ENCODE measurements around the gene ARHGAP6. TPM values are rescaled to one million over a fixed set of nuclear protein-coding genes. Genes with fewer than 3 reads are reported as not detected.

Gene ARHGAP6
- total and polyA plus RNA-seq, 2 of the 4 experiments (the other 2 are of a cell fraction), result 1.4 to 1.8 TPM

DNA sequence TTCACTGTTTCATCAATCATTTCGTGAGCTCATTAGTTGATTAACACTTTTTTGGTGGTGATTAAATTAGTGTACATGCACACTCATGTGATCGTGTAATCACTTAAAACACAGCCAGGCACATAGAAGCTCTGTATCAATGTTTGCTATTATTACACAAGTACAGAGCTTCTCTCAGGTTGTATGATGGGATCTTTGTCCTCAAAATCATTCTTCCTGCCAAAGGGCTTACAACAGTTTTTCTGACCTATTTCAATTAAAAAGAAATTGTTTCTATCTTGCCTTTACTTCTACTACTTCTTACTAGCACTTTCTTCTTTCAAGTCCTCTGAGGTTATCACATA, 227.4 kb downstream of the ARHGAP6 start:
- POLR2A ChIA-PET (ENCODE audit: unreplicated experiment), result no interaction called here
- H3K27me3 ChIP-seq (ENCODE audit: control insufficient read depth, insufficient read depth, low read length), result no peaks in the 10 kb centered on the region
- no peak overlapping the region for H3K27ac ChIP-seq (ENCODE audit: insufficient read depth, low read length)
- peak overlapping the region; percentile 24; the same call in 1 of the 3 replicates for H2BK15ac ChIP-seq (ENCODE audit: low read depth, low read length)
- no peak overlapping the region for H3K23ac ChIP-seq (ENCODE audit: low read depth, low read length)
- no peak overlapping the region for H3K4me3 ChIP-seq (ENCODE audit: insufficient read depth, low read depth, low read length)
- in situ Hi-C loops (cut with MboI; ENCODE audit: low sequenced_read_pairs), result no loop called here
- H3K4me2 ChIP-seq (ENCODE audit: low read depth, low read length), result no peak overlapping the region; the same call in 1 of the 2 replicates
- peak overlapping the region in 1 of 2 experiments; percentile 37; a peak in 2 of 4 replicates for H4K8ac ChIP-seq (ENCODE audit: low read depth in 2 of 2, low read length in 2 of 2)
- no peak overlapping the region for H2BK120ac ChIP-seq (ENCODE audit: low read depth, low read length)
- WGBS, 2 experiments (ENCODE audit: extremely low coverage in 2 of 2, insufficient read length in 1 of 2), result no CpG with 5 or more reads among the region's 2 CpGs
- no peaks in the 10 kb centered on the region for H3K9me1 ChIP-seq (ENCODE audit: insufficient read depth, low read length)
- no peaks in the 10 kb centered on the region for H4K20me1 ChIP-seq (ENCODE audit: insufficient read depth, low read length)
- intact Hi-C loops (cut with micrococcal nuclease), result no loop called here
- ATAC-seq (ENCODE audit: low read depth), result no peak
- peak overlapping the region; percentile 71; the same call in 1 of the 2 replicates for H4K5ac ChIP-seq (ENCODE audit: low read depth, low read length)
- H4K91ac ChIP-seq (ENCODE audit: insufficient read depth, low read depth, low read length), result 0 out of 2 replicates have a peak overlapping the region, but pooled peaks have one; percentile 38
- no peaks in the 10 kb centered on the region for H3K9me3 ChIP-seq (ENCODE audit: control insufficient read depth, insufficient read depth, low read length)
- TF ChIP-seq MAFK (IDR thresholded peaks at IDR 0.05; ENCODE audit: low read depth, low read length) (no peak), NFE2L2 (IDR thresholded peaks at IDR 0.05; ENCODE audit: low read depth, low read length) (no peak), RFX5 (IDR thresholded peaks at IDR 0.05; ENCODE audit: low read depth, low read length) (no peak), SMC3 (IDR thresholded peaks at IDR 0.05; ENCODE audit: low read depth, low read length) (no peak), MXI1 (IDR thresholded peaks at IDR 0.05; ENCODE audit: borderline replicate concordance, low read depth, low read length) (no peak), CHD1 (IDR thresholded peaks at IDR 0.05; ENCODE audit: low read depth, low read length) (no peak), MAZ (IDR thresholded peaks at IDR 0.05; ENCODE audit: borderline replicate concordance, low read depth, low read length) (no peak), FOS (IDR thresholded peaks at IDR 0.05; ENCODE audit: low read depth, low read length) (no peak), RCOR1 (IDR thresholded peaks at IDR 0.05; ENCODE audit: insufficient replicate concordance, low read length) (no peak), RAD21 (IDR thresholded peaks at IDR 0.05; ENCODE audit: low read length) (no peak), CEBPB (IDR thresholded peaks at IDR 0.05; ENCODE audit: low read depth, low read length) (no peak), POLR2A (IDR thresholded peaks at IDR 0.05; ENCODE audit: low read depth, low read length) (no peak), BHLHE40 (IDR thresholded peaks at IDR 0.05; ENCODE audit: low read depth, low read length) (no peak)
- TF ChIP-seq, protein P1, sequence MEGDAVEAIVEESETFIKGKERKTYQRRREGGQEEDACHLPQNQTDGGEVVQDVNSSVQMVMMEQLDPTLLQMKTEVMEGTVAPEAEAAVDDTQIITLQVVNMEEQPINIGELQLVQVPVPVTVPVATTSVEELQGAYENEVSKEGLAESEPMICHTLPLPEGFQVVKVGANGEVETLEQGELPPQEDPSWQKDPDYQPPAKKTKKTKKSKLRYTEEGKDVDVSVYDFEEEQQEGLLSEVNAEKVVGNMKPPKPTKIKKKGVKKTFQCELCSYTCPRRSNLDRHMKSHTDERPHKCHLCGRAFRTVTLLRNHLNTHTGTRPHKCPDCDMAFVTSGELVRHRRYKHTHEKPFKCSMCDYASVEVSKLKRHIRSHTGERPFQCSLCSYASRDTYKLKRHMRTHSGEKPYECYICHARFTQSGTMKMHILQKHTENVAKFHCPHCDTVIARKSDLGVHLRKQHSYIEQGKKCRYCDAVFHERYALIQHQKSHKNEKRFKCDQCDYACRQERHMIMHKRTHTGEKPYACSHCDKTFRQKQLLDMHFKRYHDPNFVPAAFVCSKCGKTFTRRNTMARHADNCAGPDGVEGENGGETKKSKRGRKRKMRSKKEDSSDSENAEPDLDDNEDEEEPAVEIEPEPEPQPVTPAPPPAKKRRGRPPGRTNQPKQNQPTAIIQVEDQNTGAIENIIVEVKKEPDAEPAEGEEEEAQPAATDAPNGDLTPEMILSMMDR (conservative IDR thresholded peaks at IDR 0.05; ENCODE audit: low read depth, low read length), result no peak
- TF ChIP-seq, protein P2, sequence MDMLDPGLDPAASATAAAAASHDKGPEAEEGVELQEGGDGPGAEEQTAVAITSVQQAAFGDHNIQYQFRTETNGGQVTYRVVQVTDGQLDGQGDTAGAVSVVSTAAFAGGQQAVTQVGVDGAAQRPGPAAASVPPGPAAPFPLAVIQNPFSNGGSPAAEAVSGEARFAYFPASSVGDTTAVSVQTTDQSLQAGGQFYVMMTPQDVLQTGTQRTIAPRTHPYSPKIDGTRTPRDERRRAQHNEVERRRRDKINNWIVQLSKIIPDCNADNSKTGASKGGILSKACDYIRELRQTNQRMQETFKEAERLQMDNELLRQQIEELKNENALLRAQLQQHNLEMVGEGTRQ (IDR thresholded peaks at IDR 0.05; ENCODE audit: low read depth, low read length), result no peak
- TF ChIP-seq, protein P3, sequence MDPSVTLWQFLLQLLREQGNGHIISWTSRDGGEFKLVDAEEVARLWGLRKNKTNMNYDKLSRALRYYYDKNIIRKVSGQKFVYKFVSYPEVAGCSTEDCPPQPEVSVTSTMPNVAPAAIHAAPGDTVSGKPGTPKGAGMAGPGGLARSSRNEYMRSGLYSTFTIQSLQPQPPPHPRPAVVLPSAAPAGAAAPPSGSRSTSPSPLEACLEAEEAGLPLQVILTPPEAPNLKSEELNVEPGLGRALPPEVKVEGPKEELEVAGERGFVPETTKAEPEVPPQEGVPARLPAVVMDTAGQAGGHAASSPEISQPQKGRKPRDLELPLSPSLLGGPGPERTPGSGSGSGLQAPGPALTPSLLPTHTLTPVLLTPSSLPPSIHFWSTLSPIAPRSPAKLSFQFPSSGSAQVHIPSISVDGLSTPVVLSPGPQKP (IDR thresholded peaks at IDR 0.05; ENCODE audit: borderline replicate concordance, low read depth, low read length), result no peak
- H3K9ac ChIP-seq (ENCODE audit: low read depth, low read length), result no peak overlapping the region
- dilution Hi-C loops (cut with HindIII; ENCODE audit: low sequenced_read_pairs, unreplicated experiment), result no loop called here
- no peak overlapping the region for H2AFZ ChIP-seq (replicated peaks; ENCODE audit: low read length, poor library complexity)
- H3K4ac ChIP-seq (ENCODE audit: low read depth, low read length), result no peak overlapping the region; the same call in 1 of the 2 replicates
- CTCF ChIA-PET, result no interaction called here
- peaks cover 8% of the 10 kb centered on the region for H3K4me1 ChIP-seq (ENCODE audit: control insufficient read depth, insufficient read depth, low read length)
- BruUV-seq (replicated peaks), result no TSS peak
- no peak overlapping the region for H3K56ac ChIP-seq (ENCODE audit: extremely low read depth, insufficient read depth, low read length)
- peak overlapping the region; percentile 79; the same call in 1 of the 2 replicates for H3K18ac ChIP-seq (ENCODE audit: low read depth, low read length)
- no peak overlapping the region for H2AK5ac ChIP-seq (ENCODE audit: low read depth, low read length)
- no peaks in the 10 kb centered on the region for H3K36me3 ChIP-seq (ENCODE audit: control insufficient read depth, insufficient read depth, low read length)
- H2BK20ac ChIP-seq (ENCODE audit: low read depth, low read length), result no peak overlapping the region
- no peaks in the 10 kb centered on the region for H3K79me1 ChIP-seq (ENCODE audit: low read depth in 1 of 2, low read length in 2 of 2)
- no peak for DNase-seq
- H3K14ac ChIP-seq (replicated peaks; ENCODE audit: low read depth, low read length), result no peak overlapping the region
- no peak overlapping the region for H2AK9ac ChIP-seq (replicated peaks; ENCODE audit: low read depth, low read length, poor library complexity)
- H2BK5ac ChIP-seq (ENCODE audit: low read depth, low read length, poor library complexity, severe bottlenecking), result peak overlapping the region; percentile 69
